ENCODE results near the gene CYFIP1. TPM values are rescaled to one million over a fixed set of nuclear protein-coding genes. Genes with fewer than 3 reads are reported as not detected.

The CYFIP1 gene
- total and polyA plus RNA-seq, 10 donors = 11.5 to 139 (median 84.9) TPM

DNA sequence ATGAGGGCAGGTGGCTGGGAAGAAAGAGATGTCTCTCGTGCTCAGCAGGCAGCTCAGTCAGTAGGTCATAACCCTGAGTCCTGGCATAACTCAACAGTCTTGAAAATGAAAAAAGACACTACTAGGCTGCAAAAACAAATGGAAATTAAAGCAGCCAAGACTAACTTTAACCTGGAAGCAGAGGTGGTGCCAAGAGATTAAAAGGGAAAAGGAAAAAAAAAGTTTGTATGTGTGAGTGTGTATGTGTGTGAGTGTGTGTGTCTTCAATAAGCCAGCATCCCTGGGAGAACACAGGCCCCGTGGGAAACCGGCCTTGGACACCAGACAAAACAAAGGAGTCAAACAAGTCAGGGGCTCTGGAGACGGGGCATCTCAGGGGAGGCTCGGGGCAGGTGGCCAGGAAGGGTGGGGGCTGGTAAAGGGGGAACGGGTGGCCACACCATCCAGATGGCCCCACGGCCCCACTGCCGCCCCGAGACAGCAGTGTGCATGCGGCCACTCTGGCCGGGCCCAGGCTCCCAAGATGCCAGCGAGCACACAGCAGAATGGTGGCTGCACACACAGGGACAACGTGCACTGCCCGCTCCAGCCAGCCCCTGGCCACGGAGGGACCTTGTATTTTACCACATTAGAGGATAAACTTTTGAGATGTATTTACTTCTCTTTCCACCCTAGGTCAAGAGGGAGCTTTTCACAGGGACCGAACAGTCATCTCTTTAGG is 23.8 kb downstream of the CYFIP1 start:
- no peak overlapping the region for H3K4me3 ChIP-seq
- intact Hi-C loops (cut with DNase I; ENCODE audit: low total_unique reads) = no loop called here
- H3K9me3 ChIP-seq = no peaks in the 10 kb centered on the region
- TF ChIP-seq POLR2A (IDR thresholded peaks at IDR 0.05) = no peak
- TF ChIP-seq POLR2AphosphoS5 (IDR thresholded peaks at IDR 0.05) = no peak
- TF ChIP-seq, protein P1, sequence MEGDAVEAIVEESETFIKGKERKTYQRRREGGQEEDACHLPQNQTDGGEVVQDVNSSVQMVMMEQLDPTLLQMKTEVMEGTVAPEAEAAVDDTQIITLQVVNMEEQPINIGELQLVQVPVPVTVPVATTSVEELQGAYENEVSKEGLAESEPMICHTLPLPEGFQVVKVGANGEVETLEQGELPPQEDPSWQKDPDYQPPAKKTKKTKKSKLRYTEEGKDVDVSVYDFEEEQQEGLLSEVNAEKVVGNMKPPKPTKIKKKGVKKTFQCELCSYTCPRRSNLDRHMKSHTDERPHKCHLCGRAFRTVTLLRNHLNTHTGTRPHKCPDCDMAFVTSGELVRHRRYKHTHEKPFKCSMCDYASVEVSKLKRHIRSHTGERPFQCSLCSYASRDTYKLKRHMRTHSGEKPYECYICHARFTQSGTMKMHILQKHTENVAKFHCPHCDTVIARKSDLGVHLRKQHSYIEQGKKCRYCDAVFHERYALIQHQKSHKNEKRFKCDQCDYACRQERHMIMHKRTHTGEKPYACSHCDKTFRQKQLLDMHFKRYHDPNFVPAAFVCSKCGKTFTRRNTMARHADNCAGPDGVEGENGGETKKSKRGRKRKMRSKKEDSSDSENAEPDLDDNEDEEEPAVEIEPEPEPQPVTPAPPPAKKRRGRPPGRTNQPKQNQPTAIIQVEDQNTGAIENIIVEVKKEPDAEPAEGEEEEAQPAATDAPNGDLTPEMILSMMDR (IDR thresholded peaks at IDR 0.05 in 8 of 11, conservative IDR thresholded peaks at IDR 0.05 in 3 of 11) = no peak
- WGBS, 5 donors = 62 to 75% (median 69%) methylated on average over 15 to 16 of the region's 16 CpGs
- peaks cover 29 to 95% (median 71%) of the 10 kb centered on the region in 6 donors for H3K4me1 ChIP-seq
- peak; percentile 76 for DNase-seq
- peak overlapping the region in 4 of 8 donors; percentile 7 to 27 (median 23) for H3K27ac ChIP-seq
- H3K36me3 ChIP-seq = no peaks in the 10 kb centered on the region
- no peaks in the 10 kb centered on the region for H3K27me3 ChIP-seq (replicated peaks in 1 of 7)

DNA sequence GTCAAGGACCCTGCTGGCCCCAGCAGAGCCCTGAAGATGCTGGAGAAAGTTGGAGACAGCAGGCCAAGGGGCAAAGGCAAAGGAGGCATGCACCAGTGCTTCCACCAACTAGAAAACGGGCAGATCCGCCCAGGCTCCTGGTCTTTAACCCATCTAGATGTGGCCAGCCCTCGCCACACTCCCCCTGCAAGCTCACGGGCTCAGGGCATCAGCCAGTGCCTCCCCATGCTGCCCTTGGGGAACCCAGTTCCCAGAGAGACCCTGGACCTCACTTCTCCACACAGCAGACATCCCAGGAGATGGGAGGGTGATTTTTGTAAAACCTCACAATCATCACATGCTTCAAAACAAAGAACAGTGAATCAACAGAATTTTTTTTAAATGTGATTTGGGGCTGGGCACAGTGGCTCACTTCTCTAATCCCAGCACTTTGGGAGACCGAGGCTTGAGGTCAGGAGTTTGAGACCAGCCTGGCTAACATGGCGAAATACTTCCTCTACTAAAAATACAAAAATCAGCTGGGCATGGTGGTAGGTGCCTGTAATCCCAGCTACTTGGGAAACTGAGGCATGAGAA is 24.5 kb downstream of the CYFIP1 start:
- peaks cover 27 to 95% (median 72%) of the 10 kb centered on the region in 6 donors for H3K4me1 ChIP-seq

DNA sequence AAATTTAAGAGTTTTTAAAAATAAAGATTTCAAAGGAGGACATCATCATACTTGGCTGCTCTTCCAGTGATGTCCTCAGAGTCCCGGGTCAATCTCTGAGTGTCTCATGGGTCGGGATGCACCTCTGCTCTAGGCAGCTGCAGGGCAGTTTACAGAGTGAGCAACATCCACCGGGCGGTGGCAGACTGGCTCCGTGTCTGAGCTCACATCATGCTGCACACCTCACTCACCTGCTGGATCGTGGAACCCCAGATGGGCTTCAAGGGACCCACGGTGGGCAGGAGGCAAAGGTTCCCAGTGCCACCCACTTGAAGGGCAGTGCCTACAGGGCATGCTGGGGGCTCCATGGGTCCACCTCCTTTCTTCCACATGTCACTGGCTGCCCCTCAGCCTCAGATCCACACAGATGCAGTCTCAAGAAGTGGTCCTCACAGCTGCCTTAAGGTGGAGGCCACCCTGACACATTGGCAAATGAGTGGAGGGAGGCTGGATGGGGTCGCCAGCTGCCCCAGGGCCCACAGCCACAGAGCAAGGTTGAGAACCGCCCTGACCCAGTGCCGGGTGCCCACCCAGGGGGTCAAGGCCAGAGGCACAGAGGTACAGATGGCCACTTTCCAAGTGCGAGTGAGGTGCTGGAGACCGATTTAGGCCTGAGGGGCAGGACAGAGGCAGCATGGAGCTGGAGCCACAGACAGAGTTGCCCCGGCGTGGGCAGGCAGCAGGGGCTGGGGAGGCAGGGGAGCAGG is 25.2 kb downstream of the CYFIP1 start:
- no peaks in the 10 kb centered on the region for H3K36me3 ChIP-seq
- intact Hi-C loops (cut with DNase I; ENCODE audit: low total_unique reads) = no loop called here
- TF ChIP-seq, protein P1 (IDR thresholded peaks at IDR 0.05 in 8 of 11, conservative IDR thresholded peaks at IDR 0.05 in 3 of 11) = no peak
- TF ChIP-seq POLR2AphosphoS5 (IDR thresholded peaks at IDR 0.05) = no peak
- no peak for TF ChIP-seq POLR2A (IDR thresholded peaks at IDR 0.05)
- H3K27ac ChIP-seq = peak overlapping the region in 3 of 8 donors; percentile 7 to 27 (median 15)
- 68 to 90% (median 86%) methylated on average over 12 to 14 of the region's 14 CpGs for WGBS, 5 donors
- peak; percentile 64 for DNase-seq
- no peaks in the 10 kb centered on the region for H3K27me3 ChIP-seq (replicated peaks in 1 of 7)
- no peak overlapping the region for H3K4me3 ChIP-seq
- H3K9me3 ChIP-seq = no peaks in the 10 kb centered on the region
- H3K4me1 ChIP-seq = peaks cover 24 to 95% (median 71%) of the 10 kb centered on the region in 6 donors

More for the DNA sequence above, 24.5 kb downstream of the CYFIP1 start:
- WGBS, 5 donors = 62 to 84% (median 68%) methylated on average over 3 to 6 of the region's 6 CpGs
- Histone ChIP-seq H3K27me3 (replicated peaks in 1 of 7) (no peaks in the 10 kb centered on the region), H3K27ac (peak overlapping the region in 4 of 8 donors; percentile 7 to 27 (median 18)), H3K36me3 (no peaks in the 10 kb centered on the region), H3K4me3 (no peak overlapping the region), H3K9me3 (no peaks in the 10 kb centered on the region)
- TF ChIP-seq POLR2A (IDR thresholded peaks at IDR 0.05) (no peak), POLR2AphosphoS5 (IDR thresholded peaks at IDR 0.05) (no peak)
- TF ChIP-seq, protein P1 (IDR thresholded peaks at IDR 0.05 in 8 of 11, conservative IDR thresholded peaks at IDR 0.05 in 3 of 11) = no peak
- DNase-seq = peak; percentile 32
- intact Hi-C loops (cut with DNase I; ENCODE audit: low total_unique reads) = no loop called here

Data from spleen (tissue), 11 donors.